HG03432 (cell line): Measurements from ENCODE around the gene INO80D.
"Not testable (repeated sequence)": the region's sequence is repeated elsewhere in the genome, so short reads cannot be mapped to it uniquely, and the experiment has no call there.

Experiments
- ATAC-seq: cut with Tn5 transposase; IDR thresholded peaks from one replicate; pipeline ENCODE4 v1.9.1; 2021; ENCODE audit warnings: mild to moderate bottlenecking, moderate library complexity; ENCODE audit not compliant: unreplicated experiment

The INO80D gene

GRCh38 chr2:206033452-206033851, 52.5 kb downstream of the INO80D start:
- not testable (repeated sequence) for ATAC-seq

- no peak for ATAC-seq
Measured at GRCh38 chr2:206031950-206032567, 53.9 kb downstream of the INO80D start.

GRCh38 chr2:206031162-206031784, 54.7 kb downstream of the INO80D start:
- ATAC-seq = peak; percentile 95

GRCh38 chr2:206028101-206028500, 57.9 kb downstream of the INO80D start:
- ATAC-seq = no peak

- ATAC-seq = no peak
Measured at GRCh38 chr2:206023183-206023582, 62.8 kb downstream of the INO80D start.

GRCh38 chr2:206020171-206020570, 65.8 kb downstream of the INO80D start:
- ATAC-seq = no peak

- ATAC-seq = not testable (repeated sequence)
Measured at GRCh38 chr2:206015746-206016145, 70.2 kb downstream of the INO80D start.

GRCh38 chr2:206011795-206012194, 74.2 kb downstream of the INO80D start:
- no peak for ATAC-seq

GRCh38 chr2:206011018-206011614, 74.9 kb downstream of the INO80D start:
- no peak for ATAC-seq

- ATAC-seq = peak; percentile 68
Measured at GRCh38 chr2:206004004-206004693, 81.8 kb downstream of the INO80D start.

GRCh38 chr2:206002440-206002839, 83.5 kb downstream of the INO80D start:
- no peak for ATAC-seq

GRCh38 chr2:206001912-206002311, 84.1 kb downstream of the INO80D start:
- ATAC-seq = no peak

- no peak for ATAC-seq
Measured at GRCh38 chr2:206000776-206001175, 85.2 kb downstream of the INO80D start.

GRCh38 chr2:205998583-205998982, 87.4 kb downstream of the INO80D start:
- ATAC-seq = no peak

- no peak for ATAC-seq
Measured at GRCh38 chr2:205996161-205996560, 89.8 kb downstream of the INO80D start.

GRCh38 chr2:205995260-205995659, 90.7 kb downstream of the INO80D start:
- ATAC-seq = no peak

GRCh38 chr2:205994344-205994743, 91.6 kb downstream of the INO80D start:
- no peak for ATAC-seq

GRCh38 chr2:205990104-205990503, 95.9 kb downstream of the INO80D start:
- ATAC-seq = no peak

- no peak for ATAC-seq
Measured at GRCh38 chr2:205989271-205990071, 96.5 kb downstream of the INO80D start.

GRCh38 chr2:205988681-205989080, 97.3 kb downstream of the INO80D start:
- not testable (repeated sequence) for ATAC-seq

GRCh38 chr2:205988274-205988673, 97.7 kb downstream of the INO80D start:
- ATAC-seq = no peak
